Measurements from ENCODE around the gene CTDSP1.

Gene CTDSP1

DNA sequence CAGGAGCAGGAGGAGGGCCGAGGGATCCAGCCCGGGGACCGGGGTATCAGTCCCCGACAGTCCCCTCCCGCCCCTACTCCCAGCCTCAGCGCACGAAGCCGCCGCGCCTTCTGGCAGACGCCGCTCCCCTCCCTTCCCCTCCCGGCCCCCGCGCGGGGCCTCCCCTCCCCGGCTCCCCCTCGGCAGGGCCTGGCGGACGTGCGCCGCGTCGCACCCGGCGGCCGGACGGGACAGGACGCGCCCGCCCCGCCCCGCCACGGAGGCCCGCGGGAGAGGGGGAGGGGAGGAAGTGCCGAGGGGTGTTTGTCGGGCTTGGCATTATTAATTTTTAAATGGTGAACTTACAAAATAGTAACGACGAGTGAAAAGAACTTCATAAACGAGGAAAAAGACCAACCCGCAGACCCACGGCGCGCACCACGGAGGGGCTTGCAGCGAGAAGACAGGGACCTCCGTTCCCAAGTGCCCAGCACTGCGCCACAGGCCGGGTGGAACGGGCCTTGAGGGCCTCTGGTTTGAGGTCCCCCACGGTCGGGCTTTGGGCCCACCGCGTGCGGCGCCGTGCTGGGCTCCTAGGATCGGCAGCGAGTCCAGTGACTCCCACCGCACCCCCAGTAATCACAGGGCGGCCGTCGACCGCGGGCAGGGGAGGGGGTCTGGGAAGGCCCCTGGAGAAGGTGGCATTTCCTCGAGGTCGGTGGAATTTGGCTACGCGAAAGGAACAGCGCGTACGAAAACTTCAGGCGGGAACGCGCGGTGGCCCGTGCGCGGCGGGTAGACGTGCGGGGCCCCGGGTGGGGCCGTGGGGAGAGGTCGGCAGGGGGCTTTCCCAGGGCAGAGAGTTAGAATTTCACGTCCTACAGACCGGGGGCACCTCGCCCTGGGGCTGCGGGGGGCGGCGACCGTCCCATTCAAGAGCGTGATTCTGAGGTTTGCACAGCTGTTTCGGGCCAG lies 954 bp upstream of the CTDSP1 start:
- DNase-seq (ENCODE audit: low read depth in 2 of 2): peak; percentile 72 to 88
- TF ChIP-seq, protein P1, sequence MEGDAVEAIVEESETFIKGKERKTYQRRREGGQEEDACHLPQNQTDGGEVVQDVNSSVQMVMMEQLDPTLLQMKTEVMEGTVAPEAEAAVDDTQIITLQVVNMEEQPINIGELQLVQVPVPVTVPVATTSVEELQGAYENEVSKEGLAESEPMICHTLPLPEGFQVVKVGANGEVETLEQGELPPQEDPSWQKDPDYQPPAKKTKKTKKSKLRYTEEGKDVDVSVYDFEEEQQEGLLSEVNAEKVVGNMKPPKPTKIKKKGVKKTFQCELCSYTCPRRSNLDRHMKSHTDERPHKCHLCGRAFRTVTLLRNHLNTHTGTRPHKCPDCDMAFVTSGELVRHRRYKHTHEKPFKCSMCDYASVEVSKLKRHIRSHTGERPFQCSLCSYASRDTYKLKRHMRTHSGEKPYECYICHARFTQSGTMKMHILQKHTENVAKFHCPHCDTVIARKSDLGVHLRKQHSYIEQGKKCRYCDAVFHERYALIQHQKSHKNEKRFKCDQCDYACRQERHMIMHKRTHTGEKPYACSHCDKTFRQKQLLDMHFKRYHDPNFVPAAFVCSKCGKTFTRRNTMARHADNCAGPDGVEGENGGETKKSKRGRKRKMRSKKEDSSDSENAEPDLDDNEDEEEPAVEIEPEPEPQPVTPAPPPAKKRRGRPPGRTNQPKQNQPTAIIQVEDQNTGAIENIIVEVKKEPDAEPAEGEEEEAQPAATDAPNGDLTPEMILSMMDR (IDR thresholded peaks at IDR 0.05; ENCODE audit: low read depth, low read length): no peak
- peak overlapping the region; percentile 61 to 77 for H3K4me3 ChIP-seq (replicated peaks in 1 of 2; ENCODE audit: low read depth in 2 of 2, low read length in 2 of 2)

DNA sequence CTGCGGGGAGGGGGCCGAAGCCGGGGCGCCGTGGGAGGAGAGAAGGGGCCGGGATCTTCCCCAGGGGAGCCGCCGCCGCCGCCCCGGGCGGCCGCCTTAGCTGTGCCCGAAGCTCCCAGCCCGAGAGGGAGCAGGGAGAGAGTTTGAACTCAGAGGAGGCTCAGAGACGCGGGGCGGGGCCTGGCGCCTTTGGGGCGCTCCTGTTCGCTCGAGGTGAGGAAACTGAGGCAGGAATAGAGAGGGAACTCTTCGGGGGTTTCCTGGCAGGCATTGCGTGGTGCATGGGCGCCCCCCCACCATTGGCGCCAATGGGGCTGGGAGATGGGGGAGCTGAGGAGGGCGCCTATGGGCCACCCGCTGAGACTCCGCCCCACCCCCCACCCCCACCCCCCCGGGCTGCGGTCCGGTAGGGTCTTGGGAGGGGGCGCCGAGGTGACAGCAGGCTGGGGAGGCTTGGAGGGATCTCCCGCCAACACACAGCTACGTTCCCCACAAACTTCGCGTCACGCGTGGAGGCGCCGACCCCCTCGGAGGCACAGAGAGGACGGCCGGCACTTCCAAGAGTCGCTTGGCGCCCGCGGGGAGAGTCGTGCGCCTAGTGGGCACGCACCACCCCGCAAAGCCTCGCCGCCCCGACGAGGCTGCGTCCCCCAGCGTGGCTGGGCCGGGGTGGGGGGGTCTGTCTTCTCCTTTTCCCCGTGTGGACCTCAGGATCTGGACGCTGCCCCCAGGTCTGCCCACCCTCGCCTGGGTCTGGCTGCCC lies 680 bp downstream of the CTDSP1 start:
- TF ChIP-seq, protein P1 (IDR thresholded peaks at IDR 0.05; ENCODE audit: low read depth, low read length): no peak
- peak; percentile 27 to 37 for DNase-seq (ENCODE audit: low read depth in 2 of 2)
- H3K4me3 ChIP-seq (replicated peaks in 1 of 2; ENCODE audit: low read depth in 2 of 2, low read length in 2 of 2): peak overlapping the region; percentile 77 to 87

DNA sequence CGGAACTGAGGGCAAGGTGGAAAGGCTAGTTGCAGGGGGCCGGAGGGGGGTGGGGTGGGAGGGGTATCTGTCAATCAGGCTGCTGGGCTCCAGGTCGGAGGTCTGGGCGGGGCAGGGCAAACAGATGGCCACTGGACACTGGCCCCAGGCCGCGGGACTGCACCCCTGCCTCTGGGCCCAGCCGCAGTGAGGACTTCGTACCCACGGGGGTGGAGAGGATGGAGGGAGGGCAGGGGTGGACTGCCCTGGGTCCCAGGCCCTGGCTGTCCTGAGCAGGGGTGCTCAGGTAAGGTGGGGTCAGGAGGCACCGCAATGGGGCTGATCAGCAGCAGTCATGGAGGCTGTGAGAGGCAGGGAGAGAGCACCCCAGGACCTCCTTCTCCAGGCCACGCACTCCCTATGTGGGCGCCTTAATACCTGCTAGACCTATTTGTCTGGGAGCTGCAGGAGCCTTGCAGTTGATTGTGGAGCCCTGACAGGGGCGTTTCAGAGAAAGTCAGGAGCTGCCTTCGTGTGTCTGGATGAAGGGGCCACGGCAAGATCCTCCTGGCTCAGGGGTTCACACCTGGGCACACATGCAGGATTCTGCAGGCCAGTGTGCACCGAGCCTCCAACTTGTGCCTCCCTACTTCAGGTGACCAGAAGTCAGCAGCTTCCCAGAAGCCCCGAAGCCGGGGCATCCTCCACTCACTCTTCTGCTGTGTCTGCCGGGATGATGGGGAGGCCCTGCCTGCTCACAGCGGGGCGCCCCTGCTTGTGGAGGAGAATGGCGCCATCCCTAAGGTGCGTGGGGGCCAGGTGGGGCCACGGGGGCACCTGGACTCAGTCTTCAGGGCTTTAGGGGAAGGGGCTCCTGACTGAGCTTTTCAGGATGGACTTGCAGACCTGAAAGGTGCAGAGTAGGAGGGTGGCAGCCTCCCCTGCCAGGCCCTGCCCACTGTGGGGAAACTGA lies 1.5 kb downstream of the CTDSP1 start:
- no peak for DNase-seq (ENCODE audit: low read depth in 2 of 2)

DNA sequence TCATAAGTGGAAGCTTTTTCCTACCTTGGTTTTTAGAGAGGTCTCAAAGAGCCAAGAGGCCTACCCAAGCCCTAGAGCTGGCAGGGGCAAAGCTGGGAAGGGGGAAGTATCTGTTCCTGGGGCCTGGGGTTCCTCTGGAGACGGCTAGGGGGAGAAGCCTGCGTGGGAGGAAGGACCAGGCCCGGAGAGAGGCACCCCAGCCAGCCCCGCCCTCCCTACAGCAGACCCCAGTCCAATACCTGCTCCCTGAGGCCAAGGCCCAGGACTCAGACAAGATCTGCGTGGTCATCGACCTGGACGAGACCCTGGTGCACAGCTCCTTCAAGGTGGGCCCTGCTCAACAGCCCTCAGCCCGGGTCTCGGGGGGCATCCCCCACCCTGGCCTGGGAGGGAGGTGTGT lies 2.2 kb downstream of the CTDSP1 start:
- TF ChIP-seq, protein P1 (IDR thresholded peaks at IDR 0.05; ENCODE audit: low read depth, low read length): no peak
- DNase-seq (ENCODE audit: low read depth in 2 of 2): no peak
- peak overlapping the region; percentile 77 to 87 for H3K4me3 ChIP-seq (replicated peaks in 1 of 2; ENCODE audit: low read depth in 2 of 2, low read length in 2 of 2)

More for the DNA sequence above, 1.5 kb downstream of the CTDSP1 start:
- peak overlapping the region; percentile 77 to 87 for H3K4me3 ChIP-seq (replicated peaks in 1 of 2; ENCODE audit: low read depth in 2 of 2, low read length in 2 of 2)
- TF ChIP-seq, protein P1 (IDR thresholded peaks at IDR 0.05; ENCODE audit: low read depth, low read length): no peak

DNA sequence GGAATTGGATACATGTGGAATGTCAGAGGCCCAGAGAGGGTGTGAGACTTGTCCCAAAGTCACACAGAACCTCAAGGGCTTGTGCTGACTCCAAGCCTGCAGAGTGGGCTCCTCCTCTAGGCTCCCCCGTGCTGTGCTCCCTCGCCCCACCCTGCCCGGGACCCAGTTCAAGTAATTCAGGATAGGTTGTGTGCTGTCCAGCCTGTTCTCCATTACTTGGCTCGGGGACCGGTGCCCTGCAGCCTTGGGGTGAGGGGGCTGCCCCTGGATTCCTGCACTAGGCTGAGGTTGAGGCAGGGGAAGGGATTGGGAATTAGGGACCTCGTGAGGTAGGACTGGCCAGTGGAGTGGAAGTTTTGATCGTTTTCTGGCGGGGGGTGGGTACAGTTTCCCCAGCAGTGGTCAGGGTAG lies 2.8 kb downstream of the CTDSP1 start:
- no peak overlapping the region for H3K4me3 ChIP-seq (replicated peaks in 1 of 2; ENCODE audit: low read depth in 2 of 2, low read length in 2 of 2)
- no peak for DNase-seq (ENCODE audit: low read depth in 2 of 2)
- TF ChIP-seq, protein P1 (IDR thresholded peaks at IDR 0.05; ENCODE audit: low read depth, low read length): no peak

DNA sequence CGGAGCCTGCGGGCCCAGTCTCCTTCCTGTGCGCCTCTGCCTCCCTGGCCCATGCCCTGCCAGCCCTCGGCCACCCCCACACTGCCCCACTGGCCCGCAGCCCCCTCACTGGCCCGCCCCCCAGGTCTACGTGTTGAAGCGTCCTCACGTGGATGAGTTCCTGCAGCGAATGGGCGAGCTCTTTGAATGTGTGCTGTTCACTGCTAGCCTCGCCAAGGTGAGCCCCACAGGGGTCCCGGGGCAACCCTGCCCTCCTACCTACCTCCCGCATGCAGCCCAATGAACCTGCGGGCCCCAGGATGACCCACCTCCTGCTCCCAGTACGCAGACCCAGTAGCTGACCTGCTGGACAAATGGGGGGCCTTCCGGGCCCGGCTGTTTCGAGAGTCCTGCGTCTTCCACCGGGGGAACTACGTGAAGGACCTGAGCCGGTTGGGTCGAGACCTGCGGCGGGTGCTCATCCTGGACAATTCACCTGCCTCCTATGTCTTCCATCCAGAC lies 3.3 kb downstream of the CTDSP1 start:
- no peak overlapping the region for H3K4me3 ChIP-seq (replicated peaks in 1 of 2; ENCODE audit: low read depth in 2 of 2, low read length in 2 of 2)
- no peak for DNase-seq (ENCODE audit: low read depth in 2 of 2)
- TF ChIP-seq, protein P1 (IDR thresholded peaks at IDR 0.05; ENCODE audit: low read depth, low read length): no peak
